ENCODE measurements around the gene FCHO2.

DNA sequence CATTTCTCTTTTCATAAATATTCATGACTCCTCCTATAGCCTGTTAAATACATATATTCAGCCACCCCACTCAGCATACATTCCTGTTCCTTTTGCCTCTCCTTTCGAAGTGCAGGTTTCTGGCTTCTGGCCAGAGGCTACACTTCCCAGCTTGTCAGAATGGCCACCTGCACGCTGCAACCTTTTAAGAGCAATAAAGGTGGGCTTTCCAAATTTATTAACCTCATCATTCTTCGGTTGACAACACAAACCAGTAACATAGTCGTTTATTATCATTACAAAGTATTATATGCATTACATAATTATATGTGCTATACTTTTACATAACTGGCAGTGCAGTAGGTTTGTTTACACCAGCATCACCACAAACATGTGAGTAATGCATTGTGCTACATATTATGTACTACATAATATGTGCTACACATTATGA is 148.0 kb downstream of the FCHO2 start:
- TF ChIP-seq, protein P1, sequence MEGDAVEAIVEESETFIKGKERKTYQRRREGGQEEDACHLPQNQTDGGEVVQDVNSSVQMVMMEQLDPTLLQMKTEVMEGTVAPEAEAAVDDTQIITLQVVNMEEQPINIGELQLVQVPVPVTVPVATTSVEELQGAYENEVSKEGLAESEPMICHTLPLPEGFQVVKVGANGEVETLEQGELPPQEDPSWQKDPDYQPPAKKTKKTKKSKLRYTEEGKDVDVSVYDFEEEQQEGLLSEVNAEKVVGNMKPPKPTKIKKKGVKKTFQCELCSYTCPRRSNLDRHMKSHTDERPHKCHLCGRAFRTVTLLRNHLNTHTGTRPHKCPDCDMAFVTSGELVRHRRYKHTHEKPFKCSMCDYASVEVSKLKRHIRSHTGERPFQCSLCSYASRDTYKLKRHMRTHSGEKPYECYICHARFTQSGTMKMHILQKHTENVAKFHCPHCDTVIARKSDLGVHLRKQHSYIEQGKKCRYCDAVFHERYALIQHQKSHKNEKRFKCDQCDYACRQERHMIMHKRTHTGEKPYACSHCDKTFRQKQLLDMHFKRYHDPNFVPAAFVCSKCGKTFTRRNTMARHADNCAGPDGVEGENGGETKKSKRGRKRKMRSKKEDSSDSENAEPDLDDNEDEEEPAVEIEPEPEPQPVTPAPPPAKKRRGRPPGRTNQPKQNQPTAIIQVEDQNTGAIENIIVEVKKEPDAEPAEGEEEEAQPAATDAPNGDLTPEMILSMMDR (IDR thresholded peaks at IDR 0.05): no peak
- TF ChIP-seq EZH2 (IDR thresholded peaks at IDR 0.05) (no peak), EZH2phosphoT487 (IDR thresholded peaks at IDR 0.05) (no peak)

Data from neural progenitor cell (in vitro differentiated cells).